NOMO-1 treated with dmso at 0.1 percent for 144 hours (cell line): ENCODE data around the gene SLC38A3.

Experiments used
- DNase-seq: peaks from one replicate; lab custom pipeline; 2025; ENCODE audit not compliant: unreplicated experiment; lab: John Stamatoyannopoulos, UW

Gene SLC38A3

GRCh38 chr3:50204804-50205412, at the start of gene SLC38A3:
Gene SLC38A3 (plus strand): TSS chr3:50205271. CDS start chr3:50214200, 8,929 bp downstream.
- no peak for DNase-seq

- no peak for DNase-seq
Observed at GRCh38 chr3:50155491-50155878, 49.6 kb upstream of the SLC38A3 start.

GRCh38 chr3:50155891-50156290, 49.2 kb upstream of the SLC38A3 start:
- DNase-seq: no peak

GRCh38 chr3:50156549-50157493, 48.2 kb upstream of the SLC38A3 start:
- DNase-seq: no peak

- no peak for DNase-seq
Observed at GRCh38 chr3:50157827-50158529, 47.1 kb upstream of the SLC38A3 start.

- DNase-seq: no peak
Observed at GRCh38 chr3:50158530-50159146, 46.4 kb upstream of the SLC38A3 start.

GRCh38 chr3:50160561-50160983, 44.5 kb upstream of the SLC38A3 start:
- DNase-seq: no peak

GRCh38 chr3:50161320-50161719, 43.8 kb upstream of the SLC38A3 start:
- no peak for DNase-seq

GRCh38 chr3:50162034-50162883, 42.8 kb upstream of the SLC38A3 start:
- no peak for DNase-seq

- DNase-seq: no peak
Observed at GRCh38 chr3:50163572-50164455, 41.3 kb upstream of the SLC38A3 start.

GRCh38 chr3:50164481-50164880, 40.6 kb upstream of the SLC38A3 start:
- no peak for DNase-seq

GRCh38 chr3:50164984-50165909, 39.8 kb upstream of the SLC38A3 start:
- DNase-seq: no peak

GRCh38 chr3:50165910-50166538, 39.0 kb upstream of the SLC38A3 start:
- no peak for DNase-seq

GRCh38 chr3:50166620-50167019, 38.5 kb upstream of the SLC38A3 start:
- DNase-seq: no peak

- no peak for DNase-seq
Observed at GRCh38 chr3:50167069-50167840, 37.8 kb upstream of the SLC38A3 start.

- no peak for DNase-seq
Observed at GRCh38 chr3:50167841-50168209, 37.2 kb upstream of the SLC38A3 start.

- no peak for DNase-seq
Observed at GRCh38 chr3:50168388-50168787, 36.7 kb upstream of the SLC38A3 start.
